ENCODE measurements around the gene ZNF431. TPM values are rescaled to one million over a fixed set of nuclear protein-coding genes. Genes with fewer than 3 reads are reported as not detected.

Gene ZNF431
- total RNA-seq, 4 donors from 2014 or later, result 6.5 to 12.5 (median 9.9) TPM

GRCh38 chr19:21128901-21129698, 12.7 kb upstream of the ZNF431 start:
- Histone ChIP-seq H3K27me3 (no peaks in the 10 kb centered on the region), H3K9me3 (no peaks in the 10 kb centered on the region), H3K4me1 (no peaks in the 10 kb centered on the region), H3K36me3 (no peaks in the 10 kb centered on the region), H3K27ac (no peak overlapping the region), H3K4me3 (no peak overlapping the region)
- WGBS, 2 donors (ENCODE audit: low coverage in 1 of 2), result 56 to 64% methylated on average over 4 to 5 of the region's 6 CpGs
- no peak for ATAC-seq
- TF ChIP-seq POLR2AphosphoS5 (IDR thresholded peaks at IDR 0.05) (no peak), EP300 (IDR thresholded peaks at IDR 0.05) (no peak), POLR2A (IDR thresholded peaks at IDR 0.05) (no peak), CTCF (IDR thresholded peaks at IDR 0.05) (no peak)

GRCh38 chr19:21130097-21130775, 11.6 kb upstream of the ZNF431 start:
- Histone ChIP-seq H3K36me3 (no peaks in the 10 kb centered on the region), H3K4me3 (no peak overlapping the region), H3K4me1 (no peaks in the 10 kb centered on the region), H3K27me3 (no peaks in the 10 kb centered on the region), H3K9me3 (no peaks in the 10 kb centered on the region), H3K27ac (no peak overlapping the region)
- 0 to 67% methylated on average over 1 to 3 of the region's 3 CpGs for WGBS, 2 donors (ENCODE audit: low coverage in 1 of 2)
- TF ChIP-seq POLR2A (IDR thresholded peaks at IDR 0.05), result no peak
- no peak for TF ChIP-seq CTCF (IDR thresholded peaks at IDR 0.05)
- no peak for ATAC-seq

- Histone ChIP-seq H3K27me3 (no peaks in the 10 kb centered on the region), H3K4me3 (no peak overlapping the region), H3K4me1 (no peaks in the 10 kb centered on the region), H3K27ac (no peak overlapping the region), H3K9me3 (no peaks in the 10 kb centered on the region), H3K36me3 (no peaks in the 10 kb centered on the region)
- ATAC-seq, result no peak
- WGBS, 2 donors (ENCODE audit: low coverage in 1 of 2), result 24 to 38% methylated on average over 1 of the region's 1 CpG
- TF ChIP-seq POLR2A (IDR thresholded peaks at IDR 0.05) (no peak), CTCF (IDR thresholded peaks at IDR 0.05) (no peak), POLR2AphosphoS5 (IDR thresholded peaks at IDR 0.05) (no peak), EP300 (IDR thresholded peaks at IDR 0.05) (no peak)
These were observed 8.2 kb upstream of the ZNF431 start for GRCh38 chr19:21133633-21134032.

- 65 to 76% methylated on average over 2 of the region's 2 CpGs for WGBS, 2 donors (ENCODE audit: low coverage in 1 of 2)
- ATAC-seq, result no peak
- no peaks in the 10 kb centered on the region for H3K36me3 ChIP-seq
- no peak overlapping the region for H3K27ac ChIP-seq
- no peak for TF ChIP-seq POLR2AphosphoS5 (IDR thresholded peaks at IDR 0.05)
- no peak for TF ChIP-seq EP300 (IDR thresholded peaks at IDR 0.05)
- no peak for TF ChIP-seq CTCF (IDR thresholded peaks at IDR 0.05)
- no peak for TF ChIP-seq POLR2A (IDR thresholded peaks at IDR 0.05)
- no peak overlapping the region for H3K4me3 ChIP-seq
- H3K9me3 ChIP-seq, result no peaks in the 10 kb centered on the region
- no peaks in the 10 kb centered on the region for H3K27me3 ChIP-seq
- no peaks in the 10 kb centered on the region for H3K4me1 ChIP-seq
These were observed 6.9 kb upstream of the ZNF431 start for GRCh38 chr19:21134934-21135366.

GRCh38 chr19:21135433-21135832, 6.4 kb upstream of the ZNF431 start:
- no peak for ATAC-seq
- Histone ChIP-seq H3K27ac (no peak overlapping the region), H3K4me3 (no peak overlapping the region), H3K27me3 (no peaks in the 10 kb centered on the region), H3K4me1 (no peaks in the 10 kb centered on the region), H3K9me3 (no peaks in the 10 kb centered on the region), H3K36me3 (no peaks in the 10 kb centered on the region)
- no peak for TF ChIP-seq CTCF (IDR thresholded peaks at IDR 0.05)
- TF ChIP-seq EP300 (IDR thresholded peaks at IDR 0.05), result no peak
- no peak for TF ChIP-seq POLR2A (IDR thresholded peaks at IDR 0.05)
- TF ChIP-seq POLR2AphosphoS5 (IDR thresholded peaks at IDR 0.05), result no peak
- 72 to 93% methylated on average over 5 to 7 of the region's 8 CpGs for WGBS, 2 donors (ENCODE audit: low coverage in 1 of 2)

Data from gastroesophageal sphincter (tissue), 4 donors.